Large intestine (tissue), 3 donors: ENCODE results near the gene TNPO1. TPM values are rescaled to one million over a fixed set of nuclear protein-coding genes. Genes with fewer than 3 reads are reported as not detected.

ENCODE experiments used
- DNase-seq, 2 donors: peaks; one replicate each; pipeline versions ENCODE4 v3.0.0 to v3.0.0-alpha.2; 2013
- H3K27ac ChIP-seq: one replicate; pipeline ENCODE4 v1.5.1; 2013; ENCODE audit warnings: low read length
- H3K27me3 ChIP-seq: 2 replicates; pipeline ENCODE4 v1.6.1; 2013; ENCODE audit warnings: low read length; ENCODE audit not compliant: control insufficient read depth, insufficient read depth
- H3K36me3 ChIP-seq: 2 replicates; pipeline ENCODE4 v1.6.1; 2013; ENCODE audit warnings: low read length; ENCODE audit not compliant: control insufficient read depth, insufficient read depth
- H3K4me1 ChIP-seq: one replicate; pipeline ENCODE4 v1.6.1; 2013; ENCODE audit warnings: low read length; ENCODE audit not compliant: control insufficient read depth, insufficient read depth
- H3K4me3 ChIP-seq: one replicate; pipeline ENCODE4 v1.5.1; 2013; ENCODE audit warnings: low read length
- H3K9me3 ChIP-seq: one replicate; pipeline ENCODE4 v1.6.1; 2013; ENCODE audit warnings: mild to moderate bottlenecking, low read depth, low read length, moderate library complexity; ENCODE audit not compliant: control insufficient read depth
- WGBS: methylation state at CpG from one replicate; pipeline ENCODE4 v1.1.5; 2013; ENCODE audit warnings: low lambda C conversion rate; ENCODE audit not compliant: insufficient coverage; 5-methylcytosine and 5-hydroxymethylcytosine counted together
- polyA plus RNA-seq: library from polyadenylated mRNA; unstranded; fragments of 120-200 nt; gene quantifications from one replicate; pipeline ENCODE4 v1.2.1, GENCODE V29; 2013

The TNPO1 gene
- polyA plus RNA-seq, 1 donor = 68.3 TPM

- 100% methylated on average over 1 of the region's 4 CpGs for WGBS
- H3K27ac ChIP-seq = no peak overlapping the region
These were observed 21.1 kb downstream of the TNPO1 start for GRCh38 chr5:72837524-72838096.

GRCh38 chr5:72840041-72840440 lies 23.6 kb downstream of the TNPO1 start:
- Histone ChIP-seq H3K4me3 (no peak overlapping the region), H3K36me3 (no peaks in the 10 kb centered on the region), H3K27me3 (no peaks in the 10 kb centered on the region), H3K4me1 (no peaks in the 10 kb centered on the region), H3K9me3 (no peaks in the 10 kb centered on the region), H3K27ac (no peak overlapping the region)
- 0% methylated on average over 1 of the region's 5 CpGs for WGBS
- DNase-seq = no peak

More at GRCh38 chr5:72837524-72838096, 21.1 kb downstream of the TNPO1 start:
- no peak for DNase-seq
- H3K27me3 ChIP-seq = no peaks in the 10 kb centered on the region
- H3K4me3 ChIP-seq = no peak overlapping the region
- H3K9me3 ChIP-seq = no peaks in the 10 kb centered on the region
- H3K36me3 ChIP-seq = no peaks in the 10 kb centered on the region
- no peaks in the 10 kb centered on the region for H3K4me1 ChIP-seq

- DNase-seq = no peak
- Histone ChIP-seq H3K27me3 (no peaks in the 10 kb centered on the region), H3K4me3 (no peak overlapping the region), H3K4me1 (no peaks in the 10 kb centered on the region), H3K27ac (no peak overlapping the region), H3K9me3 (no peaks in the 10 kb centered on the region), H3K36me3 (no peaks in the 10 kb centered on the region)
- WGBS = no CpG with 5 or more reads among the region's 1 CpG
These were observed 25.5 kb downstream of the TNPO1 start for GRCh38 chr5:72841756-72842535.

- DNase-seq = no peak
- no peaks in the 10 kb centered on the region for H3K36me3 ChIP-seq
- no peak overlapping the region for H3K4me3 ChIP-seq
- H3K27ac ChIP-seq = no peak overlapping the region
- H3K4me1 ChIP-seq = no peaks in the 10 kb centered on the region
- no peaks in the 10 kb centered on the region for H3K9me3 ChIP-seq
- no peaks in the 10 kb centered on the region for H3K27me3 ChIP-seq
These were observed 26.4 kb downstream of the TNPO1 start for GRCh38 chr5:72842816-72843215.

- H3K27ac ChIP-seq = no peak overlapping the region
- no peak overlapping the region for H3K4me3 ChIP-seq
- H3K36me3 ChIP-seq = no peaks in the 10 kb centered on the region
- no peaks in the 10 kb centered on the region for H3K4me1 ChIP-seq
- H3K27me3 ChIP-seq = no peaks in the 10 kb centered on the region
- DNase-seq = no peak
- peaks cover 3% of the 10 kb centered on the region for H3K9me3 ChIP-seq
These were observed 27.8 kb downstream of the TNPO1 start for GRCh38 chr5:72844218-72844603.

GRCh38 chr5:72845889-72846288 lies 29.4 kb downstream of the TNPO1 start:
- no peak overlapping the region for H3K4me3 ChIP-seq
- H3K27me3 ChIP-seq = no peaks in the 10 kb centered on the region
- H3K4me1 ChIP-seq = no peaks in the 10 kb centered on the region
- H3K9me3 ChIP-seq = peaks cover 3% of the 10 kb centered on the region
- no peaks in the 10 kb centered on the region for H3K36me3 ChIP-seq
- WGBS = 100% methylated on average over 2 of the region's 2 CpGs
- no peak for DNase-seq
- no peak overlapping the region for H3K27ac ChIP-seq

GRCh38 chr5:72846483-72846882 lies 30.0 kb downstream of the TNPO1 start:
- peaks cover 2% of the 10 kb centered on the region for H3K4me1 ChIP-seq
- DNase-seq = no peak
- H3K27ac ChIP-seq = no peak overlapping the region
- 100% methylated on average over 1 of the region's 2 CpGs for WGBS
- H3K9me3 ChIP-seq = peaks cover 3% of the 10 kb centered on the region
- peaks cover 2% of the 10 kb centered on the region for H3K36me3 ChIP-seq
- no peaks in the 10 kb centered on the region for H3K27me3 ChIP-seq
- no peak overlapping the region for H3K4me3 ChIP-seq

GRCh38 chr5:72847439-72847838 lies 31.0 kb downstream of the TNPO1 start:
- peak overlapping the region; percentile 96 for H3K27ac ChIP-seq
- peaks cover 3% of the 10 kb centered on the region for H3K4me1 ChIP-seq
- peak; percentile 2 to 36 for DNase-seq
- H3K9me3 ChIP-seq = peaks cover 3% of the 10 kb centered on the region
- peak overlapping the region; percentile 97 for H3K4me3 ChIP-seq
- 0% methylated on average over 1 of the region's 3 CpGs for WGBS
- no peaks in the 10 kb centered on the region for H3K27me3 ChIP-seq
- peaks cover 7% of the 10 kb centered on the region for H3K36me3 ChIP-seq

GRCh38 chr5:72847989-72848473 lies 31.6 kb downstream of the TNPO1 start:
- Histone ChIP-seq H3K36me3 (peaks cover 10% of the 10 kb centered on the region), H3K4me3 (peak overlapping the region; percentile 97), H3K27me3 (no peaks in the 10 kb centered on the region), H3K4me1 (peaks cover 3% of the 10 kb centered on the region), H3K27ac (peak overlapping the region; percentile 96), H3K9me3 (peaks cover 3% of the 10 kb centered on the region)
- WGBS = no CpG with 5 or more reads among the region's 32 CpGs
- peak; percentile 80 to 93 for DNase-seq

- Histone ChIP-seq H3K4me3 (peak overlapping the region; percentile 97), H3K27me3 (no peaks in the 10 kb centered on the region), H3K27ac (peak overlapping the region; percentile 96), H3K4me1 (peaks cover 3% of the 10 kb centered on the region), H3K36me3 (peaks cover 13% of the 10 kb centered on the region), H3K9me3 (peaks cover 3% of the 10 kb centered on the region)
- 0% methylated on average over 3 of the region's 81 CpGs for WGBS
- peak; percentile 30 to 65 for DNase-seq
These were observed 32.3 kb downstream of the TNPO1 start for GRCh38 chr5:72848474-72849428.
